Mesendoderm (in vitro differentiated cells): ENCODE results near the gene TWIST2.

ENCODE experiments used
- DNase-seq: peaks from one replicate; pipeline ENCODE4 v3.0.0; 2013
- H2AK5ac ChIP-seq: 2 replicates; pipeline ENCODE4 v1.6.1; 2013; ENCODE audit warnings: low read length, inconsistent platforms
- H2BK120ac ChIP-seq: 2 replicates; pipeline ENCODE4 v1.6.1; 2013; ENCODE audit warnings: low read depth, mild to moderate bottlenecking, low read length, moderate library complexity, mixed read lengths
- H2BK15ac ChIP-seq: replicated peaks from 2 replicates; pipeline ENCODE4 v1.6.1; 2013; ENCODE audit warnings: low read depth, mild to moderate bottlenecking, moderate library complexity
- H2BK5ac ChIP-seq: 2 replicates; pipeline ENCODE4 v1.6.1; 2013; ENCODE audit warnings: low read length, inconsistent platforms
- H3K18ac ChIP-seq: 2 replicates; pipeline ENCODE4 v1.6.1; 2013; ENCODE audit warnings: mild to moderate bottlenecking, low read length, mixed read lengths
- H3K23ac ChIP-seq: one replicate; pipeline ENCODE4 v1.6.1; 2013; ENCODE audit warnings: low read length
- H3K27ac ChIP-seq: 2 replicates; pipeline ENCODE4 v1.5.1; 2013; ENCODE audit warnings: low read depth, mild to moderate bottlenecking, inconsistent platforms, low read length, moderate library complexity
- H3K27me3 ChIP-seq: 2 replicates; pipeline ENCODE4 v1.6.1; 2013; ENCODE audit warnings: low read length, control low read depth, mild to moderate bottlenecking, inconsistent platforms; ENCODE audit not compliant: insufficient read depth, poor library complexity
- H3K36me3 ChIP-seq: 2 replicates; pipeline ENCODE4 v1.6.1; 2013; ENCODE audit warnings: low read length, inconsistent platforms; ENCODE audit not compliant: control insufficient read depth, insufficient read depth
- H3K4ac ChIP-seq: one replicate; pipeline ENCODE4 v1.6.1; 2013; ENCODE audit warnings: low read depth, mild to moderate bottlenecking, low read length, moderate library complexity
- H3K4me1 ChIP-seq: 2 replicates; pipeline ENCODE4 v1.6.1; 2013; ENCODE audit warnings: low read depth, low read length, inconsistent platforms; ENCODE audit not compliant: control insufficient read depth
- H3K4me2 ChIP-seq: 2 replicates; pipeline ENCODE4 v1.6.1; 2013; ENCODE audit warnings: low read length
- H3K4me3 ChIP-seq: 2 replicates; pipeline ENCODE4 v1.5.1; 2013; ENCODE audit warnings: mild to moderate bottlenecking, low read length
- H3K56ac ChIP-seq: one replicate; pipeline ENCODE4 v1.6.1; 2013; ENCODE audit warnings: low read length
- H3K79me1 ChIP-seq: 2 replicates; pipeline ENCODE4 v1.6.1; 2013; ENCODE audit warnings: low read length, inconsistent platforms
- H3K79me2 ChIP-seq: 2 replicates; pipeline ENCODE4 v1.6.1; 2013; ENCODE audit warnings: mild to moderate bottlenecking, low read length; ENCODE audit not compliant: control insufficient read depth, insufficient read depth
- H3K9ac ChIP-seq: 2 replicates; pipeline ENCODE4 v1.6.1; 2013; ENCODE audit warnings: low read length, inconsistent platforms
- H4K5ac ChIP-seq: one replicate; pipeline ENCODE4 v1.6.1; 2013; ENCODE audit warnings: low read length
- H4K8ac ChIP-seq: one replicate; pipeline ENCODE4 v1.6.1; 2013; ENCODE audit warnings: low read depth, mild to moderate bottlenecking, control low read depth, low read length, moderate library complexity
- WGBS: extraction: QIAGEN DNeasy Blood & Tissue Kit; methylation state at CpG from one replicate; pipeline ENCODE4 v1.1.7; 2013; ENCODE audit warnings: low lambda C conversion rate, missing lambda C conversion rate; ENCODE audit not compliant: insufficient coverage; ENCODE audit errors: extremely low coverage; 5-methylcytosine and 5-hydroxymethylcytosine counted together

The TWIST2 gene

DNA sequence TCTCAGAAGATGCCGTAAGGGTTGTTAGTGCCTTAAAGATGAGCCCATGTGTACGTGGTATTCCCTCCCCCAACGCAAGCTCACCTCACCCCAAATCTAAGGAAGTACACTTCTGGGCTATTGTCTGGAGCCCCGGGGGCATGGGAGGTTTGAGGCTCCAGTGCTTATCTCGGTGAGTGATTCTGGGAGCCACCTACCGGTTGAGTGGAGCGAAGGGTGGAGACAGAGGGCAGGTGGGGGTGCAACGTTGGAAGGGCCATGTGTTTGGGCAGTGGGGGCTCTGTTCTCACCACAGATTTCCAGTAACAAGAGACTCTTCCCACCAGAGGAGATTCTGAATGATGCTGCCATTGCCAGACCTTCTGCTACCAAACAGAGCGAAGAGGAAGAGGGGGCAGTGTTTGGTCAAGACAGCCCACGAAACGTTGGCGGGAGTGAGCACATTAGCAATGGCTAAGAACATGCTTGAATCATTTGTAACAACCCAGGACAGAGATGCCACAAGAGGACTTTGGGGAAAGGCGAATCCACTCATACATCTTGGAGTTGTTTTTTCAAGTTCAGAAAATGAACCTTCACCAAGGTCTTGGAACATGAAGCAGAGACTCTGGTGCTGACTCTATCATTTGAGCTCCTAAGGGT is 38.7 kb downstream of the TWIST2 start:
- no peak overlapping the region for H3K9ac ChIP-seq
- H3K79me2 ChIP-seq: no peaks in the 10 kb centered on the region
- no peak overlapping the region for H4K5ac ChIP-seq
- DNase-seq: no peak
- no CpG with 5 or more reads among the region's 13 CpGs for WGBS
- H3K36me3 ChIP-seq: no peaks in the 10 kb centered on the region
- H3K4me3 ChIP-seq: no peak overlapping the region
- H3K27ac ChIP-seq: no peak overlapping the region
- H3K4ac ChIP-seq: no peak overlapping the region
- H2BK120ac ChIP-seq: no peak overlapping the region
- H3K18ac ChIP-seq: no peak overlapping the region
- H3K4me1 ChIP-seq: no peaks in the 10 kb centered on the region
- no peak overlapping the region for H2BK15ac ChIP-seq
- H4K8ac ChIP-seq: no peak overlapping the region
- no peak overlapping the region for H2AK5ac ChIP-seq
- H3K56ac ChIP-seq: no peak overlapping the region
- H3K79me1 ChIP-seq: no peaks in the 10 kb centered on the region
- no peak overlapping the region for H3K23ac ChIP-seq
- no peaks in the 10 kb centered on the region for H3K27me3 ChIP-seq
- H2BK5ac ChIP-seq: no peak overlapping the region
- H3K4me2 ChIP-seq: no peak overlapping the region

DNA sequence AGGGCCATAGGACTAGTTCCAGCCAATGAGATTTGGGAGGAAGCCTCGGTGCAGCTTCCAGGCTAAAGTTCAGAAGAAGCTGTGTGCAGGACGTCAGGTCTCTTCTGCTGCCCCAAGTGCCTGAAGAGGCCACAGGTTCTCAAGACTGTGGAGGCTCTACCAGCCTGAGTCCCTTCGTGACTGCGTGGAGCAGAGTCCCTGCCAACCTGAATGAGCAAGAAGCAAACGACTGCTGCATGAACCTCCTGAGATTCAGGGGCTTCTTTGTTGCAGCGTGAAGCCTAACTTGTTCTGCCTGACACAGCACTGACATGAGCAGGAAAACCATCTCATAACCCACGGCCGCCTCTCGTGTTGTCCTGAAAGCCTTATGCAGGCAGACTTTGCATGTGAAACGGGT is 39.7 kb downstream of the TWIST2 start:
- no peaks in the 10 kb centered on the region for H3K79me2 ChIP-seq
- no peaks in the 10 kb centered on the region for H3K36me3 ChIP-seq
- no peak overlapping the region for H3K56ac ChIP-seq
- no peak overlapping the region for H4K8ac ChIP-seq
- H2BK120ac ChIP-seq: no peak overlapping the region
- no peak overlapping the region for H3K9ac ChIP-seq
- H3K27me3 ChIP-seq: no peaks in the 10 kb centered on the region
- no peaks in the 10 kb centered on the region for H3K4me1 ChIP-seq
- no peak overlapping the region for H3K4me2 ChIP-seq
- no CpG with 5 or more reads among the region's 10 CpGs for WGBS
- no peak overlapping the region for H2BK5ac ChIP-seq
- no peak for DNase-seq
- no peak overlapping the region for H3K18ac ChIP-seq
- H2AK5ac ChIP-seq: no peak overlapping the region
- no peak overlapping the region for H4K5ac ChIP-seq
- H3K23ac ChIP-seq: no peak overlapping the region
- H3K27ac ChIP-seq: no peak overlapping the region
- no peaks in the 10 kb centered on the region for H3K79me1 ChIP-seq
- H3K4ac ChIP-seq: no peak overlapping the region
- H3K4me3 ChIP-seq: no peak overlapping the region
- no peak overlapping the region for H2BK15ac ChIP-seq

DNA sequence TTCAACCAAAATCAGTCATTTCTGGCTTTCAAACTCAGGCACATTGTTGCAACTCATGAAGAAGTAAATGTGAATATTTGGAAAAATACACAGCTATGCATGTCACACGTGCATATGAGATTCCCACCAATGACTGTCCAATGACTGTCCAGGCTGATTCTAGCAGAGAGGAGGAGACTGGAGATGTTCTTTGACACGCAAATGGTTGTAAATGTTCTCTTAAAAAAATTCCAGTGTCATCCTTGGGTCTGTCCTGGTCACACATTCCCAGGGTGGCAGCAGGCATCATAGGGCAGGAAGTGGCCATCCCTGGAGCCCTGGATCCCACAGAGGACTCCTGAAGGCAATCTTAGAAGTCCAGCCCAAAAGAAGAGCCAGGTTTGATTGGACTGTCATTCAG is 40.9 kb downstream of the TWIST2 start:
- H2BK5ac ChIP-seq: no peak overlapping the region
- no peaks in the 10 kb centered on the region for H3K79me1 ChIP-seq
- WGBS: no CpG with 5 or more reads among the region's 2 CpGs
- no peak overlapping the region for H4K8ac ChIP-seq
- H3K36me3 ChIP-seq: no peaks in the 10 kb centered on the region
- no peaks in the 10 kb centered on the region for H3K4me1 ChIP-seq
- DNase-seq: no peak
- H3K18ac ChIP-seq: no peak overlapping the region
- no peak overlapping the region for H2BK120ac ChIP-seq
- H2BK15ac ChIP-seq: no peak overlapping the region
- no peak overlapping the region for H4K5ac ChIP-seq
- no peak overlapping the region for H3K27ac ChIP-seq
- H3K4me2 ChIP-seq: no peak overlapping the region
- H2AK5ac ChIP-seq: no peak overlapping the region
- H3K56ac ChIP-seq: no peak overlapping the region
- H3K79me2 ChIP-seq: no peaks in the 10 kb centered on the region
- H3K27me3 ChIP-seq: no peaks in the 10 kb centered on the region
- H3K9ac ChIP-seq: no peak overlapping the region
- H3K23ac ChIP-seq: no peak overlapping the region
- no peak overlapping the region for H3K4me3 ChIP-seq
- H3K4ac ChIP-seq: no peak overlapping the region

DNA sequence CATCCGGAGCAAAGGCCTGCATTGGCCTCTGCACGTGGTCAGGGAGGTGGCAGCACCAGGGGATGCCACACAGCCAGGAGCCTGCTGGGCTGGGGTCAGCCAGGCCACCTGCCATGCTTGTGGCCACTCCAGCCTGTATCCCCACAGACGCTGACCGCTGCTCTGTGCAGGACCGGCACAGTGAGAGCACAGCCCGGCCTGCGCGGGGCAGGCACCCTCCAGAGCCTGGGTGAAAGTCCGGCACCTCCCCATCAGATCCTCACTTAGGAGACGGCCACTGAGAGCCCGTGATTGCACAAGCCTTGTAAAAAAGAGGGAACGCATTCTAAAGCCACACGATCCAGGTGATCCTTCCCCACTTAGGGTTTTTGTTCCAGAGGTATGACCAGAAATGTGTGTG is 42.2 kb downstream of the TWIST2 start:
- Histone ChIP-seq H3K56ac (no peak overlapping the region), H4K5ac (no peak overlapping the region), H3K79me2 (no peaks in the 10 kb centered on the region), H3K18ac (no peak overlapping the region), H3K9ac (no peak overlapping the region), H3K27ac (no peak overlapping the region), H3K36me3 (no peaks in the 10 kb centered on the region), H3K4me1 (peaks cover 2% of the 10 kb centered on the region), H2BK15ac (no peak overlapping the region), H3K4me2 (no peak overlapping the region), H3K23ac (no peak overlapping the region), H4K8ac (no peak overlapping the region), H3K4me3 (no peak overlapping the region), H3K27me3 (no peaks in the 10 kb centered on the region), H2BK120ac (no peak overlapping the region), H2AK5ac (no peak overlapping the region), H3K4ac (no peak overlapping the region), H3K79me1 (no peaks in the 10 kb centered on the region), H2BK5ac (no peak overlapping the region)
- DNase-seq: no peak
- WGBS: no CpG with 5 or more reads among the region's 13 CpGs

DNA sequence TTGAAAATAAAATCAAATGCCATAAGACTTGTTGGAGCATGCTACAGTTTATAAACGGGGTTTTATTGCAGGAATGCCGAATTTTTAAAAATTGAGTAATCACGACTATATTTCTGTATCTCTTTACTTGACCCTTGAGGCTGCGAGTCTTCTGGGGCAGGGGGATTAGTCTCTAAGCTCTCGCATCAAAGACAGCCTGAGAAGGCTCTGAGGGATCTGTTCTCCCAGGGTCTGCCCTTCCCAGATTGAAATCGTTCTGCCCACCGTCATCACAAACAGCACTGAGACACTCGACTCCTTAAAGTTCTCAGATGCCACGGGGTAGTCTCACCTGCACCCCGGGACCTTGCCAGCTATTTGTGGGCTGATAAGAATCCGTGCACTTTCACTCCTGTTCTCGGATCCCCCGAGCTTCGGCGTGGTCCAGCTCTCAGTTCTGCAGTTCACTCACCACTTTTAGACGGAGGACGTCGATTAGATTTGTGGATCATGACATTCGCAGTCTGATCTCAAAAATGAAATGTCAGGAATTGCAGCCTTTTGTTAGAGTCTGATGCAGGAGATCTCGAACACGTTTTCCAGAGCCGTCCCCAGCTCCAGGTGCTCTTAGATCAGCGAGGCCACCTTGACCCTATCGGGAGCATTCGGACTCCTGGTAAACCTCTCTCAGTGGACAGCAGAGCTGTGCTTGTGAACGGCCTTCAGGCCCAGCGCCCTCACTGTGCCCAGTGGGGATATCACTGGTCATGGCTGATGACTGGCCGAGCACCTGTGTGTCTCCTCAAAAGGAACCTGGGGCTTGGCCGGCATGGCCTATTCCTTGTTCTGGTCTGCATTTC is 43.0 kb downstream of the TWIST2 start:
- Histone ChIP-seq H3K79me2 (no peaks in the 10 kb centered on the region), H3K4ac (no peak overlapping the region), H3K23ac (no peak overlapping the region), H2BK5ac (no peak overlapping the region), H3K36me3 (no peaks in the 10 kb centered on the region), H3K79me1 (no peaks in the 10 kb centered on the region), H3K4me3 (no peak overlapping the region), H3K9ac (no peak overlapping the region), H3K18ac (no peak overlapping the region), H2BK120ac (no peak overlapping the region), H2AK5ac (no peak overlapping the region), H4K5ac (no peak overlapping the region), H2BK15ac (no peak overlapping the region), H3K27ac (no peak overlapping the region), H3K4me1 (peaks cover 9% of the 10 kb centered on the region), H3K56ac (no peak overlapping the region), H4K8ac (no peak overlapping the region), H3K27me3 (no peaks in the 10 kb centered on the region), H3K4me2 (no peak overlapping the region)
- WGBS: no CpG with 5 or more reads among the region's 29 CpGs
- no peak for DNase-seq
